NCI-H1417 (cell line): ENCODE measurements around the gene SEC23A.
"Not testable (repeated sequence)": the region's sequence is repeated elsewhere in the genome, so short reads cannot be mapped to it uniquely, and the experiment has no call there.

Source experiments
- DNase-seq, 3 experiments: peaks; one replicate each; lab custom pipeline; 2025; lab: John Stamatoyannopoulos, UW

The SEC23A gene

DNA sequence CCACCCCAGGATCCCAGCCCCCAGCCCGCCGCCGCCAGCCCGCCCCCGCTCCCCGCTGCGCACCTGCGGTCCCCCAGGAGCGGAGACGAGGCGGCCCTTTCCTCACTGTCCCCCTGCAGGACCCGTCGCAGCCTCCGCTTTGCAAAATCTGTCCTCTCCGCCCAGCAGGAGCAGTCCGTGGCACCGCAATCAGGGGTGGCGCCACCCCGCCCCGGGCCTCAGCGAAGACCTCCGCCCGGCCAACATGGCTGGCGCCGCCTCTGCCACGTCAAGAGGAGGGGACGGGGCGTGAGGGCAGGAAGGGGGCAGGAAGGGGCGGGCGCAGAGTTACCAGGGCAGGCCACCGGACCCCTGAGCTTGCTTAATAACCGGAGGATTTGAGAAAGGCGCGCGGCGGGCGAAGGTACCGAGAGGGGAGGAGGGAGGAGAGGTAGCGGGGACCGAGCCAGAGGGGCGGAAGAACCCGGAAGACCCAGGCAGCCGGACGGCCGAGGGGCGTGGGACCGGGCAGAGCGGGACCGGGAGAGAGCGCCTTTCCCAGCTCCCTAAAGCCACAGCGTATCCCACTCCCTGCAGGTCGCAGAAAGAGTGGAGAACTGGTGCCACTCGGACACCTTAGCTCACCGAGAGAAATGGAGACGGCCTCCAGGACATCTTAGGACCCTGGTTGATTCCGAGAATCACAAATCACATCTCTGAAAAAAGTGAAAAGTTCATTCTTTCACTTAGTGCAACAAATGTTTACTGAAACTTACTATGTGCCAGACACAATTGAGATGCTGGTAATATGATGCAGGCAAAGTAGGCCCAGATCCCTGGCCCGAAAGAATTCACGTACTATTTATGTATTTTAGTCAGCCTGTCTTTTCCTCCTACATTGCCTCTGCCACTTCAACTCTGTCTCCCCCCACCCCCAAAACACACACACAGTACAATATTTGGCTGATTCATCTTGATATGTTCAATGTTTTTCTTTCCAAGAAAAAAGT, at the start of gene SEC23A:
Gene SEC23A (minus strand): TSS at position 267 of the 989 bp plus-strand sequence. CDS start 7,117 bp downstream, outside the sequence.
- peak; percentile 78 to 93 (median 88) for DNase-seq

- no peak for DNase-seq
Observed at GRCh38 chr14:39145266-39145966, 42.4 kb upstream of the SEC23A start.

DNA sequence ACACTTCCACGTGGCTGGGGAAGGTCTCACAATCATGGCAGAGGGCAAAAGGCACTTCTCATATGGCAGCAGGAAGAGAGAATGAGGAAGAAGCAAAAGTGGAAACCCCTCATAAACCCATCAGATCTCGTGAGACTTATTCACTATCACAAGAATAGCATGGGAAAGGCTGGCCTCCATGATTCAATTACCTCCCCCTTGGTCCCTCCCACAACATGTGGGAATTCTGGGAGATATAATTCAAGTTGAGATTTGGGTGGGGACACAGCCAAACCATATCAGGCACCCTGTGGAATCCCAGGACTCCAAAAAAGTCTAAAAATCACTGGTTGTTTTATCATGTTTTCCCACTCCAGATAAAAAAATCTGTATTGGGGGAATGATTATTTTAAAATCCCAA, 40.2 kb upstream of the SEC23A start:
- DNase-seq = not testable (repeated sequence)

DNA sequence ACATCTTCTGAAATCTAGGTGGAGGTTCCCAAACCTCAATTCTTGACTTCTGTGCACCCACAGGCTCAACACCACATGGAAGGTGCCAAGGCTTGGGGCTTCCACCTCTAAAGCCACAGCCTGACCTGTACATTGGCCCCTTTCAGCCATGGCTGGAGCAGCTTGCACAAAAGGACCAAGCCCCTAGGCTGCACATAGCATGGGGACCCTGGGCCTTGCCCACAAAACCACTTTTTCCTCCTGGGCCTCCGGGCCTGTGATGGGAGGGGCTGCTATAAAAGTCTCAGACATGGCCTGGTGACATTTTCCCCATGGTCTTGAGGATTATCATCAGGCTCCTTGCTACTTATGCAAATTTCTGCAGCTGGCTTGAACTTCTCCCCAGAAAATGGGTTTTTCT, 38.6 kb upstream of the SEC23A start:
- not testable (repeated sequence) for DNase-seq

DNA sequence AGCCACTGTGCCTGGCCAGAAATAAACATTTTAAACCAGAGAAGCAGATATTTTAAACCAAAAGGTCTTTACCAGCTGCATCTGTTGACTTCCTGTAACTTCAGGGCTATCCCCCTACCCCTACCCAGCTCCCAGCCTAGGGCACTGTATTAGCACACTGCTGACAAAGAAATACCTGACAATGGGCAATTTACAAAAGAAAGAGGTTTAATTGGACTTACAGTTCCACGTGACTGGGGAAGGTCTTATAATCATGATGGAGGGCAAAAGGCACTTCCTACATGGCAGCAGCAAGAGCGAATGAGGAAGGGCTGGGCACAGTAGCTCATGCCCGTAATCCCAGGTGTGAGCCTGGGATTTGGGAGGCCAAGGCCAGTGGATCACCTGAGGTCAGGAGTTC, 37.1 kb upstream of the SEC23A start:
- DNase-seq = no peak

- no peak for DNase-seq
Observed at GRCh38 chr14:39138440-39138839, 35.4 kb upstream of the SEC23A start.

- DNase-seq = not testable (repeated sequence)
Observed at GRCh38 chr14:39137835-39138234, 34.8 kb upstream of the SEC23A start.

DNA sequence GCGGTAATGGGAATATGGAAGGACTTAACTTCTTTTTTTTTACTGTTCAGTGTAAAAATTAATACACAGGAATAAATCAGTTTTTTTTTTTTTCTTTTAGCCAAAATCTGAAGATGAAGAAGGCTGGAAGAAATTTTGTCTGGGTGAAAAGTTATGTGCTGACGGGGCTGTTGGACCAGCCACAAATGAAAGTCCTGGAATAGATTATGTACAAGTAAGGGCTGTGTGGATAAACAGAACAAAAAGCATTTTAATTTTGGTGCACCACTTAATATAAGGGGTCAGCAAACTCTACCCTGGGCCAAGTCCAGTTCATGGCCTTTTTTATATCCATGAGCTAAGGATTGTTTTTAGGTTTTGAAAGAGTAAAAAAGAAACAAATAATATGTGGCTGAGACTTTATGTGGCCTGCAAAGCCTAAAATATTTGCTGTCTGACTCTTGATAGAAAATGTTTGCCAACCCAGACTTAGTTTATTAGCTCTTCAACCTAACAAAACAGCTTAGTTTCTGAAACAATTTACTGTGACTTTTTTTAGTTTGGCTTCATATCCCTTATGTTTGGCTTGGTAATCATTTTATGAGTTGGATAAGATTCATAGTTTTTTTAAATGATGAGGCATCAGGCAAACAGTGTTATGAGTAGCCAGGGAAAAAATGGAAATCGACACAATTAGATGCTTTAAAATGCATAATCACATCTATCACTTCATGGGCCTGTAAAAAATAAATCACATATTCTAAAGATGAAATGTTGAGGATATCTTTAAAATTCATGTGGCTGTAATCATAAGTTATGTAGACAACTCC, 19.5 kb upstream of the SEC23A start:
- DNase-seq = no peak

DNA sequence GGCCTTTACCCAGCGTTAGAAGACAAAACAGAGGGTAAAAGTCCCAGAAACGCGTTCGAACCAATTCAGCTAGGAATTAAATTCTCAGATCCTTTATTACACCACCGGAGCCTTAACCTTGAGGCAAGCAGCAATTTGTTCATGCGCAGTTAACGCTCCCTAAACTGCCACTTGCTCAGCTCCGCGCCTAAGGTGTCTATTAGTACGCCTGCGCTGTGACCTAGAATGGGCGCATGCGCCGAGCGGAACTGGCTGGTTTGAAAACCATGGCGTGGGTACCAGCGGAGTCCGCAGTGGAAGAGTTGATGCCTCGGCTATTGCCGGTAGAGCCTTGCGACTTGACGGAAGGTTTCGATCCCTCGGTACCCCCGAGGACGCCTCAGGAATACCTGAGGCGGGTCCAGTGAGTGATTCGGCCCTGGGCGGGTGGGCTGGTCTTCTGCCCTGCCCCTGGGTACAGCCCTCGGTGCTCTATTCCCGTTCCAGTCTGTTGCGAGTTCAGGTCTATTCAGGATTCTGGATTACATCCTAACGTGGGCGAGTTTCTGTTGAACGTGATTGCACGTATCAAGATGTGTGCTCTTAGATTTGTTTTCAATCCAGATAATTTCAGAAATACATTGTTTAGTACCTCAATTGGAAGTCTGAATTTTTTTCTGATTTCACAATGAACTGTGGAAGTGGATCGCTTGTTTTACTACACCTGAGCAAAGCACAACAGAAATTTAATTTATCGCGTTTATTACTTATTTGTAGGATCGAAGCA, 11.2 kb upstream of the SEC23A start, which contains the start of gene GEMIN2:
Gene GEMIN2 (plus strand): TSS at position 251 of the 766 bp plus-strand sequence. CDS start 16 bp downstream, at position 267.
- DNase-seq = peak; percentile 96 to 99 (median 98)

DNA sequence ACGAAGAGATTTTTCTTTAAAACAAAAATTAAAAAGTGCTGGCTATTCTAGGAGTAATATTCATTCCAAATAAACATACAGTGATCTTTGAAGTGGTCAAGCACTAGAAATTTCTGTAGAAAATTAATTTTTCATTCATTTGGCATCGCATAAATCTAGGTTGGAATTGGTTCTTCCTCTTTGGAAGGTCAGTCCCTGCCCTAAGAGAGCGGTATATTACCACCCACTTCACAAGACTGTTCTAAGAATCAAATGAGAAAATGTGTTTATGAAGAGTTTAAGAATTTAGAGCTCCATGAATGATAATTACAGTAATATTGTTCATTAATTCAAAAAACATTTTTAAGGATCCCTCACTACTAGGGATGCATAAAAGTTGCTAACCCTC, 10.6 kb upstream of the SEC23A start:
- no peak for DNase-seq

- DNase-seq = no peak
Observed at GRCh38 chr14:39109893-39110715, 7.1 kb upstream of the SEC23A start.

GRCh38 chr14:39108791-39109190, 5.8 kb upstream of the SEC23A start:
- DNase-seq = no peak

DNA sequence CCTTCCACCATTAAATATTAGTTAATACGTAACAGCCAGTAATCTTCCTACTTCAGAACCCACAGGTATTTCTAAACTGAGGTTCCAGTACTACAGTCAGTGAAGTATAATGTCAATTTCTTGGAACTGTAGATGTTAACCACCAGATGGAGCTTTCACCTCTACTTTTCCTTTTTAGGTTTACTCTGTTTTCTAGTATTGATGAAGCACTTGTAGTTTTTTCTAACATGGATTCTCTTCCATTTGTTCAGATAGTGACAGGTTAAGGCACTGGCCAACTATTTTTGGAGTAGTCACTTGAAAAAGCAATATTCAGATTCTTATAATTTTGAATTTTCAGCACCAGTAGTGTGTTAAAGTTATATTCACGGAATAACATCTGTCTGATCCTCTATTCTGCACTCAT, 4.6 kb upstream of the SEC23A start:
- DNase-seq = peak in 2 of 3 experiments; percentile 27 to 60

GRCh38 chr14:39104078-39104801, 1.2 kb upstream of the SEC23A start:
- DNase-seq = not testable (repeated sequence)

DNA sequence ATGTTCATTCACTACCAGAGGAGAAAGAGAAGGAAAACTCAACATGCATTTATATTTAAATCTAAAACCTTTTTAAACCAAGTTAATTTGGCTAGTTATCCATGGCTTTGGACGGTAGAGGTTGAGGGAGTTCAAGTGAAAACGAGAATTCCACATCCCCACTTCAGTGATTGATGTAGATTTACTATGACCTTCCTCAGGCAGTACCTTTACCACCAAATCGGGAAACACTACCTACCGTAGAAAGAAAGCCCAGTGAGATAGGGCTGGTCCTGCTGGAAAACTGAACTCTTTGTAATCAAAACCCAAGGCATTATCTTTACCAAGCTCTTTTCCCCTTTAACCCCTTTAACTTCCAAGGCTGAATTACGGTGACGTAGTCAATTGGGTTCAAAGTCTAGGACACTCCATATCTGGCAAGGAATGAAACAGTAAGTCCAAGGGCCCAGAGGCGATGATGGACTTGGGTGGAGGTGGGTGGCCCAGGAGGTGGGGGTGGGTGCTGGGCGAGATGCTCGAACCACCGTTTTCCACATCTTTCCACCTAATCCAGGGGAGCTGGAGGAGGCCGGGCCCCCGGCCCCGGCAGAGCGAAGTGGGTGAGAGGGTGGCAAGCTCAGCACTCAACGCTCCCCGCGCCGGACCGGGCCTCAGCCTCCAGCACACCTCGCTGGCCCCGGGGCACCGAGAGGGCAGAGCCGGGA, 618 bp downstream of the SEC23A start:
- DNase-seq = peak in 1 of 3 experiments; percentile 68

DNA sequence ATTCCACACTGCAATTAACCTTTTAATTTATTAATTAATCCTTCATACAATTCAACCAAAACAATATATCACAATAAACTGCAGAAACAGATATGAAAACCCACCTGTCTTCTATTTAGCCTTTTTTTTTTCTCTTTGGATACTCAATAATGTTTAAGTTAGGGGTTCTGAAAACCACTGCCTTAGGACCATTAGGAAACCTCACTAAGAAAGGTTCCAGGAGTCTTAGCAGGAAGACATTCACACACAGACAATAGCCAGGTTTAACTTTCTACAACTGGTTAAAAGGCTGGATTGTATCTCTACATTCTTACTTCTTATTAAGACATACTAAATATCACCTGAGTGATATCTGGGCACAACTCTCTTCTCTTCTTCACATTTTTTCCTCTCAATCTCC, 3.3 kb downstream of the SEC23A start:
- no peak for DNase-seq

DNA sequence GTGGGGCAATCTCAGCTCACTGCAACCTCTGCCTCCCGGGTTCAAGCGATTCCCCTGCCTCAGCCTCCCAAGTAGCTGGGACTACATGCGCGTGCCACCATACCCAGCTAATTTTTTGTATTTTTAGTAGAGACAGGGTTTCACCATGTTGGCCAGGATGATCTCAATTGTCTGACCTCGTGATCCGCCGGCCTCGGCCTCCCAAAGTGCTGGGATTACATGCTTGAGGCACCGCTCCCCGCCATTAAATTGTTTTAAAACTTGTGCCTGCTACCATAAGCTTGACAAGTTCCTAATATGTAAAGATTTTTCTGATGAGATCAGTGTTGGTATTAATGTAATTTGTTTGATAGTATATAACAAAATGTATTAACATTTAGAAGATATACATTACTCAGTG, 3.8 kb downstream of the SEC23A start:
- not testable (repeated sequence) for DNase-seq

DNA sequence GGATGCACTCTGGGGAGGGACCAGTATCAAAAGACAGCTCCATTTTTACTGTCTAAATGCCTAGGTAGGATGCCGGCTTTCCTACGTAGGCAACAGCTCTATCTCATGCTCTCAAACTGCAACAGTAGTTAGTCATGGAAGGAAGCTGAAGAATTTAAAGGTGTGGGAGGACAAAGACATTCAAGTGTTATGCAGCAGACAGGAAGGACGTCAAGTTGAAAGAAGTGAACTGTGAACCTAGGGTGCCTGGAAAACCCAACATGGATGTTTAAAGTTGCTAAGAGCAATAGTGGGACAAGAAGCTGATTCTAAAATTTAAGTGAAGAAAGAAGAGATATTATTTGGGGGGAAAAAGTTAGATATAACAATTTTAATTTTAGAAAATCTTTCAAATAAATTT, 5.9 kb downstream of the SEC23A start:
- no peak for DNase-seq

DNA sequence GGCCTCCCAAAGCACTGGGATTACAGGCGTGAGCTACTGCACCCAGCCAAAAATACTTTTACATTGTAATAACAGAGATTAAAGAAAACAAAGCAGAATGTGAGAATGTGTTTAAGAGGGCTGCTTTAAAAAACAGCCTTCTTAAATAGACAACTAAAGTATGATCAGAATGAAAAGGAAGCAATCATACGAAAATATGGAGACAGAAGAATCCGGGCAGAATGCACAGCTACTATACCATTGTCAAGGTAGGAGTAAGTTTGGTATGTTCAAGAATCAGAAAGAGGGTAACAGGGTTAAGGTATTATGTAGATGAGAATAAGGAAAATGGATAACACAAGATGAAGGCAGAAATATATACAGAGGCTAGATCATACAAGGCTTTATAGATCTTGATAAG, 8.5 kb downstream of the SEC23A start:
- no peak for DNase-seq
